ENCODE results near the gene UGDH. TPM values are rescaled to one million over a fixed set of nuclear protein-coding genes. Genes with fewer than 3 reads are reported as not detected.

Gene UGDH
- total and polyA plus RNA-seq, 2 of the 13 experiments (the other 11 are each of a cell fraction or from before 2014, with no cell fraction given), result 99.0 to 384 TPM

- peak; percentile 43; the same call in 1 of the 2 replicates for TF ChIP-seq MIXL1 (CRISPR knock-in tag; IDR thresholded peaks at IDR 0.05)
Measured at GRCh38 chr4:39470402-39470801, 56.8 kb downstream of the UGDH start (continued).

- Histone ChIP-seq H3K9me3 (ENCODE audit: low read length) (no peaks in the 10 kb centered on the region), H3K9ac (ENCODE audit: insufficient read depth, low read depth, low read length) (no peak overlapping the region), H3K4me1 (ENCODE audit: insufficient read depth, low read length) (peaks cover 58% of the 10 kb centered on the region), H3K36me3 (replicated peaks in 1 of 2; ENCODE audit: control insufficient read depth in 1 of 2, insufficient read depth in 2 of 2, low read length in 2 of 2) (peaks cover 0 to 4% of the 10 kb centered on the region in 2 experiments; a peak in 2 of 5 replicates), H4K20me1 (ENCODE audit: insufficient read depth, low read length) (no peaks in the 10 kb centered on the region), H2AFZ (ENCODE audit: low read length) (no peak overlapping the region), H3K79me2 (ENCODE audit: insufficient read depth, low read length) (no peaks in the 10 kb centered on the region), H3K27me3 (ENCODE audit: control insufficient read depth in 1 of 2, insufficient read depth in 2 of 2, low read length in 2 of 2) (no peaks in the 10 kb centered on the region), H3K4me3 (replicated peaks in 1 of 3; ENCODE audit: insufficient read depth in 1 of 3, low read depth in 2 of 3, low read length in 3 of 3) (no peak overlapping the region), H3K4me2 (ENCODE audit: low read depth, low read length) (peak overlapping the region; percentile 36), H3K27ac (ENCODE audit: extremely low read length, insufficient read depth, low read length) (peak overlapping the region; percentile 77)
- CTCF ChIA-PET (ENCODE audit: low intra/inter-chr PET ratio, low total read pairs), result interaction anchor here (1.2 to 1.9 kb wide), 3 partner anchors 122 to 508 kb away, joined by 3 to 18 read pairs (median 6); partner anchors contain the start of gene PDS5A
- in situ Hi-C loops (cut with HindIII; ENCODE audit: extremely low pct_ligation_motif_present, low pct_unique_long_range_greater_than_20kb), result loop anchor here (5.0 kb wide), 1 partner anchor 508 kb away; the partner anchor contains the start of gene PDS5A
- peak; percentile 80 for FAIRE-seq
- POLR2A ChIA-PET, result interaction anchor here (0.5 to 5.3 kb wide), 8 partner anchors 10 to 719 kb away, joined by 3 to 34 read pairs (median 4); partner anchors contain the start of genes LIAS, RPL9, SMIM14 and UBE2K
- BruUV-seq (replicated peaks), result no TSS peak
- ATAC-seq, result peak; percentile 93
- WGBS (ENCODE audit: low lambda C conversion rate), result 59% methylated on average over 4 of the region's 4 CpGs
- intact Hi-C loops (cut with micrococcal nuclease; ENCODE audit: unreplicated experiment), result loop anchor here (1.0 to 10.0 kb wide), 6 partner anchors 53 to 588 kb away; partner anchors contain the start of genes N4BP2 and SMIM14
- peak; percentile 89 for DNase-seq (ENCODE audit: low spot score)
- TF ChIP-seq ZBTB8A (CRISPR knock-in tag; IDR thresholded peaks at IDR 0.05; ENCODE audit: borderline replicate concordance, low read depth) (no peak), CHD4 (IDR thresholded peaks at IDR 0.05; ENCODE audit: borderline replicate concordance, low read length) (no peak), ZNF430 (CRISPR knock-in tag; IDR thresholded peaks at IDR 0.05) (no peak), MAFF (IDR thresholded peaks at IDR 0.05; ENCODE audit: low read depth, low read length) (0 out of 2 replicates have a peak, but pooled peaks have one; percentile 17), ZNF784 (CRISPR knock-in tag; IDR thresholded peaks at IDR 0.05; ENCODE audit: borderline replicate concordance) (no peak), SP140L (CRISPR knock-in tag; IDR thresholded peaks at IDR 0.05; ENCODE audit: borderline replicate concordance) (no peak), HNRNPH1 (optimal IDR thresholded peaks at IDR 0.05; ENCODE audit: low read depth, low read length) (no peak), ZIK1 (CRISPR knock-in tag; IDR thresholded peaks at IDR 0.05; ENCODE audit: borderline replicate concordance, low read depth) (no peak), KDM3A (CRISPR knock-in tag; IDR thresholded peaks at IDR 0.05; ENCODE audit: low read depth) (no peak), POLR2AphosphoS5 (IDR thresholded peaks at IDR 0.05; ENCODE audit: low read depth, low read length) (no peak), ZNF691 (CRISPR knock-in tag; IDR thresholded peaks at IDR 0.05; ENCODE audit: borderline replicate concordance, low read depth) (no peak), ZMYM2 (CRISPR knock-in tag; IDR thresholded peaks at IDR 0.05) (peak; percentile 25; the same call in 1 of the 2 replicates), NFKB2 (CRISPR knock-in tag; IDR thresholded peaks at IDR 0.05; ENCODE audit: borderline replicate concordance) (no peak), GLI4 (CRISPR knock-in tag; IDR thresholded peaks at IDR 0.05; ENCODE audit: borderline replicate concordance) (no peak), RXRB (CRISPR knock-in tag; IDR thresholded peaks at IDR 0.05; ENCODE audit: borderline replicate concordance) (peak; percentile 18; the same call in 1 of the 2 replicates), RARA (CRISPR knock-in tag; IDR thresholded peaks at IDR 0.05) (no peak), ZBTB49 (CRISPR knock-in tag; IDR thresholded peaks at IDR 0.05; ENCODE audit: borderline replicate concordance) (no peak), STAG1 (CRISPR knock-in tag; IDR thresholded peaks at IDR 0.05) (peak; percentile 96)
Measured at GRCh38 chr4:39469429-39470077, 57.7 kb downstream of the UGDH start.
